Measurements from ENCODE around the gene EFCAB6. TPM values are rescaled to one million over a fixed set of nuclear protein-coding genes. Genes with fewer than 3 reads are reported as not detected.

The EFCAB6 gene
- polyA plus RNA-seq, 3 donors from 2014 or later: 0.04 to 0.18 TPM; not detected in 1

DNA sequence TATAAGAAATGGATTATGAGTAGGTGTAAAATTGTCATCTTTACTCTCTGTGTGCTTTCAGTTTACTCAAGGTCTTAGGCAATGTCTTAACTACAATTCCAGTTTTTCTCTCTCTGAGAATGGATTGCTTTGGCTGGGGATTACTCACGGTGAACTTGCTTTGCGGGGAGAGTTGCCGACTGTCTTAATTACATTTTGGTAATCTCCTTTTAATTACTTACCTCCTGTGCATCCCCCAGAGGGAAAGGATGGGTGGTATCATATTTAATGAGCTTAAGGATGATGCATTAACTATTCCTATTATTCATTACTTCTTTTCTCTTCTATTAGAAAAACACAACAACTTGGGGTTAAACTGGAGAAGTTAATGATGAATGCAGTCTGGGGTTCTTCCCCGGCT lies 240.9 kb downstream of the EFCAB6 start:
- Mint-ChIP-seq H3K9me3 (no peaks in the 10 kb centered on the region), H3K27me3 (ENCODE audit: low read depth in 3 of 3) (peaks cover 1 to 12% (median 7%) of the 10 kb centered on the region in 3 donors), H3K4me3 (no peak overlapping the region), H3K27ac (no peak overlapping the region), H3K4me1 (no peaks in the 10 kb centered on the region), H3K36me3 (no peaks in the 10 kb centered on the region)
- DNase-seq: no peak

DNA sequence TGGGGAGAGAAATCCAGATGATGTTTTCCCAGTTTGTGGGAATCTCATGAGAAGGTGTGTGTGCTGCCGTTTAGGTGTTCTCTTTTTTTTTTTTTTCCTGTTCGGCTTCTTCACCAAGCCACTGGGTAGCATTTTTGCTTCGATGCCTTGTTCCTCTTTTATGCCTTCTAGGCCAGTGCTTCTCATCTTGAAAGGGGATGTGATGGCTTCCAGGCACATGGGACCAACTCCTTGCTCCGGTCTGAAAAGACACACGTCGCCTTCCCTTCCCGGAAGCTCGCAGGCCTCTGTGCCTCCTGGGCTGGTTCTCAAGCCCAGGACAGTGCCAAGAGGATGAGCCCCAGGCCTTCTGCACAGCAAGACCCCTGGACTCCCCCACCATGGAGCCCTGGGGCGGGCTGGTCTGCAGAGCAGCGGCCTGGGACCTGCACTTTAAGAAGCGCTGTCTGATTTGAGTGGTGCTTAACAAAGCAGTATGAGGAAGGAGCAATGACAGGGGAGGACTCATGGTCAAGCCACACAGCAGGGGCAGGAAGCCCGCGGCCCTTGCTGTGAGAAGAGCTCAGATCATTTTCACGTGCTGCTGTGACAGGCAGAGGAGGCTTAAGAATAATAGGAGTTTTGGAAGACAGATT lies 241.5 kb downstream of the EFCAB6 start:
- Mint-ChIP-seq H3K4me3 (no peak overlapping the region), H3K27me3 (ENCODE audit: low read depth in 3 of 3) (peaks cover 1 to 11% (median 7%) of the 10 kb centered on the region in 3 donors), H3K4me1 (no peaks in the 10 kb centered on the region), H3K9me3 (no peaks in the 10 kb centered on the region), H3K27ac (no peak overlapping the region), H3K36me3 (no peaks in the 10 kb centered on the region)
- DNase-seq: no peak

DNA sequence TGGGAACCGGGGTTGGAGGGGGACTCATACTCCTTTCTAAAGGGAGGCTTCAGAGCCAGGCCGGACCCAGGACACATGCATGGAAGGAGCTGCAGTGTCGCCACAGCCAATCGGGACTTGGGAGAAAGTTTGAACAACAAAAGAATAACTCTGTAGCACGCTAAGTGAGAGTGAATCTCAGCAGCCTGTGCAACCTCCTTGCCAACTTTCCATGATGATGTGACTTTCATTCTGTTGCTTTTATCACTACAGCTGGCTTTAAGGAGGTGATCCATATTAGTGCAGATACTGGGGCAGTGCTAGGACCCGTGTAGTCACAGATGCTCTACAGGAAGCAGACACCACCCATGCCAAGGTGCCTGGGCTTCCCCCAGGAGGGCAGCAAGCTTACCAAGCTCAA lies 243.0 kb downstream of the EFCAB6 start:
- Mint-ChIP-seq H3K4me1 (no peaks in the 10 kb centered on the region), H3K27me3 (ENCODE audit: low read depth in 3 of 3) (peaks cover 1 to 11% (median 11%) of the 10 kb centered on the region in 3 donors), H3K9me3 (no peaks in the 10 kb centered on the region), H3K4me3 (no peak overlapping the region), H3K27ac (no peak overlapping the region), H3K36me3 (no peaks in the 10 kb centered on the region)
- DNase-seq: no peak

GRCh38 chr22:43567691-43568324 lies 244.3 kb downstream of the EFCAB6 start:
- no peak overlapping the region for H3K27ac Mint-ChIP-seq
- no peak for DNase-seq
- no peaks in the 10 kb centered on the region for H3K9me3 Mint-ChIP-seq
- no peak overlapping the region for H3K4me3 Mint-ChIP-seq
- H3K4me1 Mint-ChIP-seq: no peaks in the 10 kb centered on the region
- H3K36me3 Mint-ChIP-seq: no peaks in the 10 kb centered on the region
- peaks cover 1 to 11% (median 10%) of the 10 kb centered on the region in 3 donors for H3K27me3 Mint-ChIP-seq (ENCODE audit: low read depth in 3 of 3)

DNA sequence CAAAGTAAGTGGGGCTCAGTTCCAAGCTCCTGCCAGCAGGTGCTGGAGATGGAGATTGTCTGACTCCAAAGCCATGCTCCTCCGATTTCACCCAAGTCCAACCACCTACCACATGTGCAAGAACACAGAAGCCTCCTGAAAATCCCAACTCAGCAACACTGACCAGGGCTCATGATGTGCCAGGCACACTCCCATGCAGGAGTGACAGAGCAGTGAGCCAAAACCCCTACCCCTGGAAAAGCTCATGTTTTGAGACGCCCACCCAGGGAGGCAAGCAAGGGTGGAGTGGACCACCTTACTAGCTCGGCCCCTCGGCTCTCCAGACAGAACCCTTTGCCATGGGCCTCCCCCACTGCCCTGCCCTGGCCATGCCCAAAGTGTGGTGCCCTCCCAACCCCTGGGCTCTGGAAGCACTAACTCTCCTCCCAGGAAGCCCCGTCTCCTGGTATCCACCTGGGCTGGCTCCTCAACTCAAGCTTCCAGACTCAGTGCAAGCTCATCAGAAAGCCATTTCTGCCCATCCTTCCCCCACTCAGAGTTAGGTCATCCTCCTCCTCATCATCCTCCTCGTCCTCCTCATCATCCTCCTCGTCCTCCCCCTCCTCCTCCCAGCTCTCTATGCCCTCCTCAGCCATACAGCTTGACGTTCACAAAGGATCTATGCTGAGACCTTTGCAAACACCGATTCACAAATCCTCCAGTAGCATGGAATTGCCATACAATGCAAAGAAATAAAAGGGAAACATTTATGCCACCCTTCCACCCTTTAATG lies 245.4 kb downstream of the EFCAB6 start:
- Mint-ChIP-seq H3K4me1 (no peaks in the 10 kb centered on the region), H3K36me3 (no peaks in the 10 kb centered on the region), H3K9me3 (no peaks in the 10 kb centered on the region), H3K4me3 (no peak overlapping the region), H3K27me3 (ENCODE audit: low read depth in 3 of 3) (peaks cover 1 to 11% (median 10%) of the 10 kb centered on the region in 3 donors), H3K27ac (no peak overlapping the region)
- DNase-seq: no peak

DNA sequence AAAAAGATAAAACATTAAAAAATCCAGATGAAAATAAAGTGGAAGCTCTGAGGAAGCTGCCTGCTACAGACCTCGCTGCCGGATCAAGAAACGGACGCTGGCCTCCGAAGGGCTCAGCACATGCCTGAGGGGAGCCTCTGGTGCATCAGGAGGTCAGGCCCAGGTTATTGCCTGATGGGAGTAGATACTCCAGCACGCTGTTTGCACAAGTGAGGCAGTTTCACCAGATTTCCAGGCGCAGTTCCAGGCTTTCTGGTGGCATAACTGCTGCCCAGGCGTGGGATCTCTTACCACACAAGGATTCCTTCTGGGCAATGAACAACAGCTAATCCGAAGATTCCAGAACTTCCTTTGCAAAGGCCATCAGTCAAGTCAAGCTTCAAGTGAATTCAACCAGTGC lies 246.1 kb downstream of the EFCAB6 start:
- no peak for DNase-seq
- no peaks in the 10 kb centered on the region for H3K4me1 Mint-ChIP-seq
- H3K27me3 Mint-ChIP-seq (ENCODE audit: low read depth in 3 of 3): peaks cover 0 to 12% (median 10%) of the 10 kb centered on the region in 3 donors
- no peaks in the 10 kb centered on the region for H3K36me3 Mint-ChIP-seq
- no peaks in the 10 kb centered on the region for H3K9me3 Mint-ChIP-seq
- no peak overlapping the region for H3K27ac Mint-ChIP-seq
- H3K4me3 Mint-ChIP-seq: no peak overlapping the region

DNA sequence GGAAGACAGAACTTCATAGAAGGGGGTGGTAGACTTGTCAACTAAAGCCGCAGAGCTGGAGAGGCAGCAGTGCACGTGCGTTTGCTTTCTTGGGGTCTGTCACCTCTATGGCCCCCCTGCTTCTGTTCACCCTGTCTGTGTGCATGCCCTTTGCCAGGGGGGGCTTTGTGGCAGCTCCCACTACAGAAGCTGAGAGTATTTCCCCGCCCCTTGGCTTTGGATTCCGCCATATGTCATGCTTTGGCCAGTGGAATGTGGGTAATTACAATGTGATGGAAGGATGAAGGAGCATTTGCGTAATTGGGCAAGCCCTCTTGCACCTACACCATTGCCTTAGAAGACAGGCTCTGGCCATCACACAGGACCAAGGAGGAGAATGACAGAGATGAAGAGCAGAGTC lies 247.2 kb downstream of the EFCAB6 start:
- H3K4me3 Mint-ChIP-seq: no peak overlapping the region

DNA sequence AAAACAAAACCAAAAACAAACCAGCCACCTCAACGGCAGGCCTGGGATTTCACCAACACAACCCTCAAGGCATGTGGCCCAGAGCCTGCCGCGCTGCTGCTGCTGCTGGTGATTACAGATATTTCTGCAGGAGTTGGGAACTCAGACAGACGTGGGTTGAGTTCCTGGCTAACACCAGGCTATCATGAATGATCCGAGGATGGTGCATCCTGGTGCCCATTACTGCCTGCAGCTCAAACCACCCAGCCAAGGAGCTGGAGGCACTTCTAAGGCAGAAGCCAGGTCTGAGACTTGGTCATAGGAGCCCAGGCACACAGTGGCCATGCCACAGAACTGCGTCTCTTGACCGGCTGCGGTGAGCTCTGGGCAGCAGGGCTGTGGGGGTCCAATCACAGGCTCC lies 248.5 kb downstream of the EFCAB6 start:
- Mint-ChIP-seq H3K27me3 (ENCODE audit: low read depth in 3 of 3) (peaks cover 0 to 9% (median 9%) of the 10 kb centered on the region in 3 donors), H3K4me3 (no peak overlapping the region), H3K9me3 (no peaks in the 10 kb centered on the region), H3K4me1 (no peaks in the 10 kb centered on the region), H3K36me3 (no peaks in the 10 kb centered on the region), H3K27ac (no peak overlapping the region)
- DNase-seq: no peak

More for the DNA sequence above, 247.2 kb downstream of the EFCAB6 start:
- no peaks in the 10 kb centered on the region for H3K9me3 Mint-ChIP-seq
- no peak for DNase-seq
- no peak overlapping the region for H3K27ac Mint-ChIP-seq
- H3K4me1 Mint-ChIP-seq: no peaks in the 10 kb centered on the region
- H3K27me3 Mint-ChIP-seq (ENCODE audit: low read depth in 3 of 3): peaks cover 0 to 10% (median 9%) of the 10 kb centered on the region in 3 donors
- no peaks in the 10 kb centered on the region for H3K36me3 Mint-ChIP-seq

DNA sequence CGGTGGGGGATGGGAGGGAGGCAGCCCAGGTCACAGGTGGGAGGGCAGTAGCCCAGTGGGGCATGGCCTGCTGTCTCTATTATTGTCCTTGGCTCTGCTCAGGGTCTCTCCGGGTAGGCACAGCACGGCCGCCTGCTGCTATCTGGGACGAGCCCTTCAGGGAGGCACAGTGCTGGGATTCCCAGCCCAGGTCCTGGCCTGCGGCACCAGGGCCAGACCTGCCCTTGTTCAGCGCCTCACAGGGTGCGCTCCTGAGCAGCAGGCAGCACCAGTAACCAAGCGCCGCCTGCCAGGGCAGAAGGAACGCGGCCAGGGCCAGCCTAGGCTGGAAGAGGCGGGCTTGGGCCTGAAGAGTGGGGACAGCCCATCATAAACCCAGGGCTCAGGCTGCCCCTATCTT lies 249.3 kb downstream of the EFCAB6 start:
- Mint-ChIP-seq H3K4me1 (no peaks in the 10 kb centered on the region), H3K4me3 (no peak overlapping the region), H3K27me3 (ENCODE audit: low read depth in 3 of 3) (peaks cover 0 to 5% (median 2%) of the 10 kb centered on the region in 3 donors)

GRCh38 chr22:43561415-43562178 lies 250.5 kb downstream of the EFCAB6 start:
- H3K36me3 Mint-ChIP-seq: no peaks in the 10 kb centered on the region
- DNase-seq: no peak

More for the DNA sequence above, 249.3 kb downstream of the EFCAB6 start:
- Mint-ChIP-seq H3K27ac (no peak overlapping the region), H3K9me3 (no peaks in the 10 kb centered on the region), H3K36me3 (no peaks in the 10 kb centered on the region)
- DNase-seq: no peak

DNA sequence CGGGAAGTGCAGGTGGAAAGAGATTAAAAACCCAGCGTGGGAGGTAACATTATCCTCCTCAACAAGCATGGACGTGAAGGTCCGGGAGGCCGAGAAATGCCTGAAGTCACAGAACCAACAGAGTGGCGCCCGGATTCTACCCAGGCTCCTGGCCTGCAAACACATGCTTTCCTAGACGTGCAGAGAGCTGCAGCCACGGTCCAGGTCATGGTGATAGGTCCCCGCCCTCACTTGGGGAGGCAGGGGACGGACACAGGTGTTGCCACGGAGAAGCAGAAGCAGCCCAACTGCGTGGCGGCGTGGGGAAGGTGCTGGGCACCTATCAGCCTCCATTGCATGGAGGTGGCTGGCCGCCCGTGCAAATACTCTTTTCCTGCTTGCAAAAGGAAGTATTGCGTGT lies 251.5 kb downstream of the EFCAB6 start:
- no peak overlapping the region for H3K4me3 Mint-ChIP-seq
- DNase-seq: no peak
- no peaks in the 10 kb centered on the region for H3K9me3 Mint-ChIP-seq
- H3K4me1 Mint-ChIP-seq: no peaks in the 10 kb centered on the region
- H3K36me3 Mint-ChIP-seq: no peaks in the 10 kb centered on the region
- peaks cover 0 to 6% (median 2%) of the 10 kb centered on the region in 3 donors for H3K27me3 Mint-ChIP-seq (ENCODE audit: low read depth in 3 of 3)
- no peak overlapping the region for H3K27ac Mint-ChIP-seq

More at GRCh38 chr22:43561415-43562178, 250.5 kb downstream of the EFCAB6 start:
- Mint-ChIP-seq H3K4me3 (no peak overlapping the region), H3K27ac (no peak overlapping the region), H3K27me3 (ENCODE audit: low read depth in 3 of 3) (peaks cover 0 to 6% (median 0%) of the 10 kb centered on the region in 3 donors), H3K9me3 (no peaks in the 10 kb centered on the region), H3K4me1 (no peaks in the 10 kb centered on the region)

- Mint-ChIP-seq H3K4me1 (no peaks in the 10 kb centered on the region), H3K36me3 (no peaks in the 10 kb centered on the region), H3K27me3 (ENCODE audit: low read depth in 3 of 3) (peaks cover 3 to 7% (median 5%) of the 10 kb centered on the region in 3 donors), H3K27ac (no peak overlapping the region), H3K9me3 (no peaks in the 10 kb centered on the region), H3K4me3 (no peak overlapping the region)
- DNase-seq: no peak
These were observed 256.3 kb downstream of the EFCAB6 start for GRCh38 chr22:43555561-43556515.

Measured in immature natural killer cell (primary cell).